ENCODE results near the gene RNU5B-1.
"Not testable (repeated sequence)": the region's sequence is repeated elsewhere in the genome, so short reads cannot be mapped to it uniquely, and the experiment has no call there.

DNA sequence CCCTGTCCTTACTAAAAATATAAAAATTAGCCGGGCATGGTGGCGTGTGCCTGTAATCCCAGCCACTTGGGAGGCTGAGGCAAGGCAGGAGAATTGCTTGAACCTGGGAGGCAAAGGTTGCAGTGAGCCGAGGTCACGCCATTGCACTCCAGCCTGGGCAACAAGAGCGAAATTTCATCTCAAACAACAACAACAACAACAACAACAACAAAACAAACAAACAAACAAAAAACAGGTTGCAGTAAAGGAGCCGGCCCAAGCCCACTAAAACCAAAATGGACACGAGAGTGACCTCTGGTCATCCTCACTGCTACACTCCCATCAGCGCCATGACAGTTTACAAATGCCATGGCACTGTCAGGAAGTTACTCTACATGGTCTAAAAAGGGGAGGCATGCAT is 43.3 kb downstream of the RNU5B-1 start:
- TF ChIP-seq, protein P1, sequence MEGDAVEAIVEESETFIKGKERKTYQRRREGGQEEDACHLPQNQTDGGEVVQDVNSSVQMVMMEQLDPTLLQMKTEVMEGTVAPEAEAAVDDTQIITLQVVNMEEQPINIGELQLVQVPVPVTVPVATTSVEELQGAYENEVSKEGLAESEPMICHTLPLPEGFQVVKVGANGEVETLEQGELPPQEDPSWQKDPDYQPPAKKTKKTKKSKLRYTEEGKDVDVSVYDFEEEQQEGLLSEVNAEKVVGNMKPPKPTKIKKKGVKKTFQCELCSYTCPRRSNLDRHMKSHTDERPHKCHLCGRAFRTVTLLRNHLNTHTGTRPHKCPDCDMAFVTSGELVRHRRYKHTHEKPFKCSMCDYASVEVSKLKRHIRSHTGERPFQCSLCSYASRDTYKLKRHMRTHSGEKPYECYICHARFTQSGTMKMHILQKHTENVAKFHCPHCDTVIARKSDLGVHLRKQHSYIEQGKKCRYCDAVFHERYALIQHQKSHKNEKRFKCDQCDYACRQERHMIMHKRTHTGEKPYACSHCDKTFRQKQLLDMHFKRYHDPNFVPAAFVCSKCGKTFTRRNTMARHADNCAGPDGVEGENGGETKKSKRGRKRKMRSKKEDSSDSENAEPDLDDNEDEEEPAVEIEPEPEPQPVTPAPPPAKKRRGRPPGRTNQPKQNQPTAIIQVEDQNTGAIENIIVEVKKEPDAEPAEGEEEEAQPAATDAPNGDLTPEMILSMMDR (conservative IDR thresholded peaks at IDR 0.05; ENCODE audit: low read depth, low read length), result not testable (repeated sequence)
- not testable (repeated sequence) for TF ChIP-seq POLR2A (IDR thresholded peaks at IDR 0.05; ENCODE audit: low read depth, low read length)
